Esophagus squamous epithelium (tissue), 5 donors: ENCODE data around the gene ACOT8. TPM values are rescaled to one million over a fixed set of nuclear protein-coding genes. Genes with fewer than 3 reads are reported as not detected.

ENCODE experiments used
- DNase-seq: peaks from one replicate; lab custom pipeline; 2025; lab: John Stamatoyannopoulos, UW
- H3K27ac ChIP-seq, 4 donors: fragments of 200-600 bp; sonication (generic); one replicate each; pipeline ENCODE4 v1.5.1; 2016 to 2019; ENCODE audit warnings: mild to moderate bottlenecking in 1 of 4
- H3K27me3 ChIP-seq, 4 donors: fragments of 200-600 bp; sonication (generic); 1 replicate in 3 of 4; 2 replicates in 1 of 4; pipeline versions ENCODE4 v1.5.1 to v1.6.0; 2017 to 2021; ENCODE audit warnings: antibody characterized with exemption in 1 of 4
- H3K36me3 ChIP-seq, 3 donors: fragments of 200-600 bp; sonication (generic); one replicate each; pipeline ENCODE4 v1.5.1; 2016 to 2019
- H3K4me1 ChIP-seq, 3 donors: fragments of 200-600 bp; sonication (generic); one replicate each; pipeline ENCODE4 v1.5.1; 2017 to 2019
- H3K4me3 ChIP-seq, 4 donors: fragments of 200-600 bp; sonication (generic); 1 replicate in 3 of 4; 2 replicates in 1 of 4; pipeline ENCODE4 v1.5.1; 2016 to 2019; ENCODE audit warnings: mild to moderate bottlenecking in 2 of 4, moderate library complexity in 1 of 4
- H3K9me3 ChIP-seq, 3 donors: fragments of 200-600 bp; sonication (generic); one replicate each; pipeline ENCODE4 v1.5.1; 2016 to 2019
- POLR2A ChIP-seq, 4 donors: fragments of 450-650 bp; IDR thresholded peaks; one replicate each; pipeline ENCODE4 v1.6.1; 2017; ENCODE audit warnings: antibody characterized with exemption in 4 of 4, mild to moderate bottlenecking in 4 of 4, moderate library complexity in 3 of 4
- WGBS, 2 donors: methylation state at CpG; one replicate each; pipeline ENCODE4 v1.1.5; 2018; 5-methylcytosine and 5-hydroxymethylcytosine counted together
- intact Hi-C: fragments of 100-400 bp; cut with DNase I; formaldehyde crosslinking; loops from one replicate; pipeline ENCODE4 v1.15.0; 2022
- total RNA-seq, 4 donors: library from RNA; depleted of rRNA; stranded (reverse); fragments of >200 nt; gene quantifications; one replicate each; pipeline ENCODE4 v1.1.0, GENCODE V29; 2016
- TF ChIP-seq, protein P1 (sequence below), 6 experiments: fragments of 450-650 bp in 4 of 6; fragments of 200-600 bp in 2 of 6; sonication (generic) in 2 of 6; IDR thresholded peaks; one replicate each; pipeline ENCODE4 v1.5.1; 2016 to 2019; ENCODE audit warnings: antibody characterized with exemption in 6 of 6, mild to moderate bottlenecking in 4 of 6, moderate library complexity in 4 of 6
- donor health status: DM: yes; HTN: yes; CAD: no.

Gene ACOT8
- total RNA-seq, 4 donors from 2014 or later: 27.7 to 35.0 (median 31.1) TPM

- 77 to 85% methylated on average over 6 to 7 of the region's 19 CpGs for WGBS, 2 donors
- Histone ChIP-seq H3K27me3 (no peaks in the 10 kb centered on the region), H3K4me3 (no peak overlapping the region), H3K4me1 (peaks cover 16 to 51% (median 17%) of the 10 kb centered on the region in 3 donors), H3K9me3 (no peaks in the 10 kb centered on the region), H3K27ac (no peak overlapping the region), H3K36me3 (peaks cover 6 to 60% (median 11%) of the 10 kb centered on the region in 3 donors)
- DNase-seq: no peak
- TF ChIP-seq, protein P1, sequence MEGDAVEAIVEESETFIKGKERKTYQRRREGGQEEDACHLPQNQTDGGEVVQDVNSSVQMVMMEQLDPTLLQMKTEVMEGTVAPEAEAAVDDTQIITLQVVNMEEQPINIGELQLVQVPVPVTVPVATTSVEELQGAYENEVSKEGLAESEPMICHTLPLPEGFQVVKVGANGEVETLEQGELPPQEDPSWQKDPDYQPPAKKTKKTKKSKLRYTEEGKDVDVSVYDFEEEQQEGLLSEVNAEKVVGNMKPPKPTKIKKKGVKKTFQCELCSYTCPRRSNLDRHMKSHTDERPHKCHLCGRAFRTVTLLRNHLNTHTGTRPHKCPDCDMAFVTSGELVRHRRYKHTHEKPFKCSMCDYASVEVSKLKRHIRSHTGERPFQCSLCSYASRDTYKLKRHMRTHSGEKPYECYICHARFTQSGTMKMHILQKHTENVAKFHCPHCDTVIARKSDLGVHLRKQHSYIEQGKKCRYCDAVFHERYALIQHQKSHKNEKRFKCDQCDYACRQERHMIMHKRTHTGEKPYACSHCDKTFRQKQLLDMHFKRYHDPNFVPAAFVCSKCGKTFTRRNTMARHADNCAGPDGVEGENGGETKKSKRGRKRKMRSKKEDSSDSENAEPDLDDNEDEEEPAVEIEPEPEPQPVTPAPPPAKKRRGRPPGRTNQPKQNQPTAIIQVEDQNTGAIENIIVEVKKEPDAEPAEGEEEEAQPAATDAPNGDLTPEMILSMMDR (IDR thresholded peaks at IDR 0.05): no peak
- no peak for TF ChIP-seq POLR2A (IDR thresholded peaks at IDR 0.05)
- intact Hi-C loops: no loop called here
Observed at GRCh38 chr20:45886590-45887345, 29.6 kb upstream of the ACOT8 start.

DNA sequence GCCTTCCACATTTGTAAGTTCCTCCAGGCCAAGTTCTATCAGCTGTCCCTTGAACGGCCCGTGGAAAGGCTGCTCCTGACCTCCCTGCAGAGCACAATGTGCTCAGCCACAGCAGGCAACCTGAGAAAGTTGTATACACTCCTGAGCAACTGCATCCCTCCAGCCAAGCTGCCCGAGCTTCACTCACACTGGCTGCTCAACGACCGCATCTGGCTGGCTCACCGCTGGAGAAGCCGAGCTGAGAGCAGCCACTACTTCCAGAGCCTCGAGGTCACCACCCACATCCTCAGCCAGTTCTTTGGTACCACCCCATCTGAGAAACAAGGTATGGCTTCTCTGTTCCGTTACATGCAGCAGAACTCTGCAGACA is 25.9 kb upstream of the ACOT8 start:
- Histone ChIP-seq H3K4me1 (peaks cover 5 to 33% (median 18%) of the 10 kb centered on the region in 3 donors), H3K27me3 (no peaks in the 10 kb centered on the region), H3K36me3 (peaks cover 6 to 58% (median 11%) of the 10 kb centered on the region in 3 donors), H3K27ac (no peak overlapping the region), H3K9me3 (no peaks in the 10 kb centered on the region), H3K4me3 (no peak overlapping the region)
- no peak for DNase-seq
- WGBS, 2 donors: 58 to 85% methylated on average over 4 to 9 of the region's 9 CpGs
- TF ChIP-seq, protein P1 (IDR thresholded peaks at IDR 0.05): no peak
- no peak for TF ChIP-seq POLR2A (IDR thresholded peaks at IDR 0.05)
- intact Hi-C loops: no loop called here

DNA sequence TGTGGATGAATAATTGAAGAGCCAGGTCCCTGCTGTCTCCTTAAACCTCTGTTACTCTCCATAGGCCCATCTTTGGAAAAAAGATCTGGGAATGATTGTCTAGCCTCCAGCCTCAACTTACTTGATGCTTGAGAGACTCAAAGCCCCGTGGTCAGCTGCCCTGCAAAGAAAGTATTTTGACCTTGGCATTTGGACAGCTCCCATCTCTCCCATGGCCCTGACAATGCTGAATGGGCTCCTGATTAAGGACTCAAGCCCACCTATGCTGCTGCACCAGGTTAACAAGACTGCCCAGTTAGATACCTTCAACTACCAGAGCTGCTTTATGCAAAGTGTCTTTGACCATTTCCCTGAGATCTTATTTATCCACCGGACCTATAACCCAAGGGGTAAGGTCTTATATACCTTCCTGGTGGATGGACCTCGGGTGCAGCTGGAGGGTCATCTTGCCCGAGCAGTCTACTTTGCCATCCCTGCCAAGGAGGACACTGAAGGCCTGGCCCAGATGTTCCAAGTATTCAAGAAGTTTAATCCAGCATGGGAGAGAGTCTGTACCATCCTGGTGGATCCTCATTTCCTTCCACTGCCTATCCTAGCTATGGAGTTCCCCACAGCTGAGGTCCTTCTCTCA is 25.4 kb upstream of the ACOT8 start:
- Histone ChIP-seq H3K9me3 (no peaks in the 10 kb centered on the region), H3K27me3 (no peaks in the 10 kb centered on the region), H3K27ac (no peak overlapping the region), H3K4me1 (peaks cover 5 to 33% (median 18%) of the 10 kb centered on the region in 3 donors), H3K36me3 (peaks cover 6 to 58% (median 11%) of the 10 kb centered on the region in 3 donors), H3K4me3 (no peak overlapping the region)
- intact Hi-C loops: no loop called here
- TF ChIP-seq, protein P1 (IDR thresholded peaks at IDR 0.05): no peak
- no peak for TF ChIP-seq POLR2A (IDR thresholded peaks at IDR 0.05)
- WGBS, 2 donors: 86 to 100% methylated on average over 4 of the region's 4 CpGs
- DNase-seq: no peak

DNA sequence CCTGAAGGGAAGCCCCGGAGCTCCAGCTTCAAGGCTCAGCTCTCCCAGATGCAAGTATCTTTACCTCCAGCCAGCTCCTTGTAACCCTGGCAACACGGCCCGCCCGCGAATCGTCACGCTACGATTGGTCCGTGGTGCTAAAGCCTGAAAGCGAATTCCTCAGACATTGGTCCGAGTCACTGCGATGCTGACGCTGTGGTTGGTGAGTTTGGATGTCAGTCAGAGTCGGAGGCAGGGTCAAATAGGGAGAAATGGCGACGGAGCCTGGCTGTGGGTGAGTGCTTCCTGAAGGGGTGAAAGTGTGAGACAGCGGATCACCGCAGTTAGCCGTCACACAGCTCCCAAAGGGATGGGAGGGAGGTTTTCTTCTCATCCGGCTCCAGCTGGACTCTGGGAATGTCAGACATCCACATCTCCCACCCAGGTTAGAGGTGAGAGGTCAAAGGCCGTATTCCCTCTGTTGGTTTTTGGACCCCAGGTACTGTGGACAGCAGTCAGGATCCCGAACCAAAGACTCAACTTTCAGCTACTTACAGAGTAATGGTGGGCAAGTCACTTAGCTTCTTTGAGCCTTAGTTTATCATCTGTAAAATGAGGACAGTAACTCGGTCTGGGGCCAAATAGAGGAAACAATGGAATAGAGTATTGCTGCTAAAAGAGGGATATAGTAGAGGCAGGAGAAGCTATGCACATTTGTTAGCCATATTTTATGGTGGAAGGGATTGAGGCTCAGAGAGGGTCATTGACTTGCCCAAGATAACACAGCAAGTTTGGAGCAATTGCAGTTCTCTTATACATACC is 24.0 kb upstream of the ACOT8 start, which contains the start of gene ZSWIM1:
ZSWIM1 (plus strand) TSS at position 240 of the 801 bp plus-strand sequence. CDS start 1,366 bp downstream, outside the sequence.
- peaks cover 6 to 57% (median 15%) of the 10 kb centered on the region in 3 donors for H3K36me3 ChIP-seq
- peaks cover 5 to 33% (median 18%) of the 10 kb centered on the region in 3 donors for H3K4me1 ChIP-seq
- no peaks in the 10 kb centered on the region for H3K27me3 ChIP-seq
- peak within 1 kb of the TSS; percentile 42 to 86 (median 60) for H3K4me3 ChIP-seq
- H3K9me3 ChIP-seq: no peaks in the 10 kb centered on the region
- peak in 2 of 4 donors; percentile 9 to 68 for TF ChIP-seq POLR2A (IDR thresholded peaks at IDR 0.05)
- TF ChIP-seq, protein P1 (IDR thresholded peaks at IDR 0.05): no peak
- intact Hi-C loops: no loop called here
- peak; percentile 93 for DNase-seq
- H3K27ac ChIP-seq: peak within 1 kb of the TSS; percentile 82 to 93 (median 90)
- 0% methylated on average over 13 to 16 of the region's 23 CpGs for WGBS, 2 donors
